ENCODE results near the gene CBLN2. TPM values are rescaled to one million over a fixed set of nuclear protein-coding genes. Genes with fewer than 3 reads are reported as not detected.

The CBLN2 gene
- total and polyA plus RNA-seq, 2 donors (not counting 1 experiment from before 2014, with no cell fraction given): not detected

DNA sequence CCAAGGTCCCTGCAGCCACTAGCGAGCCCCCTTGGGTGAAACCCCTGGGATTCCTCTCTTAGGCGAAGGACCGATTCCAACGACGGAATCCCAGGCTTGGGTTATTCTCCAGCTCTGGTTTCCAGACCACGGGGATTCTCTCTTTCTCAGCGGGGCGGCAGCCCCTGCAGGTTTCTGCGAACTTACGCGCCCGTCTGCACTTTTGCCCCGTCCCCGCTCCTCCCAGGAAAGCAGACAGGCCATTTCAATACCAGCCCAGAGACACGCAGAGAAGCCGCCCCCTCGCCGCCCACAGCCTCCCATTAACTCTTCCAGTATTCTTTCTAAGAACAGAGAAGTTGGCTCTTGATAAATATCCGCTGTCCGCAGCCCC, 1.2 kb downstream of the CBLN2 start:
- Histone ChIP-seq H3K27me3 (ENCODE audit: control insufficient read depth, insufficient read depth, low read length) (peaks cover 6% of the 10 kb centered on the region), H4K20me1 (ENCODE audit: control insufficient read depth, extremely low read depth, insufficient read depth, low read length) (no peaks in the 10 kb centered on the region), H2AFZ (ENCODE audit: low read length) (no peak overlapping the region), H3K79me2 (ENCODE audit: control insufficient read depth, insufficient read depth, low read length) (no peaks in the 10 kb centered on the region), H3K4me2 (ENCODE audit: extremely low read depth, insufficient read depth, low read length) (no peak overlapping the region), H3K4me3 (replicated peaks in 1 of 4; ENCODE audit: control extremely low read depth in 1 of 4, insufficient read depth in 1 of 4, low read depth in 3 of 4, low read length in 4 of 4) (no peak overlapping the region), H3K36me3 (ENCODE audit: control insufficient read depth, insufficient read depth, low read length) (no peaks in the 10 kb centered on the region), H3K9me3 (ENCODE audit: control insufficient read depth, insufficient read depth, low read depth, low read length) (no peaks in the 10 kb centered on the region), H3K4me1 (ENCODE audit: control insufficient read depth, extremely low read depth, insufficient read depth, low read length) (no peaks in the 10 kb centered on the region), H3K27ac (ENCODE audit: insufficient read depth, low read length) (no peak overlapping the region), H3K9ac (ENCODE audit: insufficient read depth, low read length) (no peak overlapping the region)
- no peak for TF ChIP-seq EZH2 (IDR thresholded peaks at IDR 0.05; ENCODE audit: low read length, missing control alignments)
- no peak for TF ChIP-seq CTCF (conservative IDR thresholded peaks at IDR 0.05 in 1 of 2, IDR thresholded peaks at IDR 0.05 in 1 of 2; ENCODE audit: low read depth in 1 of 2, low read length in 2 of 2)
- no peak for DNase-seq (ENCODE audit: low read depth in 2 of 2)

- no peak for TF ChIP-seq CTCF (conservative IDR thresholded peaks at IDR 0.05 in 1 of 2, IDR thresholded peaks at IDR 0.05 in 1 of 2; ENCODE audit: low read depth in 1 of 2, low read length in 2 of 2)
- TF ChIP-seq EZH2 (IDR thresholded peaks at IDR 0.05; ENCODE audit: low read length, missing control alignments): no peak
- Histone ChIP-seq H4K20me1 (ENCODE audit: control insufficient read depth, extremely low read depth, insufficient read depth, low read length) (no peaks in the 10 kb centered on the region), H3K4me3 (replicated peaks in 1 of 4; ENCODE audit: control extremely low read depth in 1 of 4, insufficient read depth in 1 of 4, low read depth in 3 of 4, low read length in 4 of 4) (no peak overlapping the region), H3K9me3 (ENCODE audit: control insufficient read depth, insufficient read depth, low read depth, low read length) (no peaks in the 10 kb centered on the region), H3K79me2 (ENCODE audit: control insufficient read depth, insufficient read depth, low read length) (no peaks in the 10 kb centered on the region), H3K27ac (ENCODE audit: insufficient read depth, low read length) (no peak overlapping the region), H3K36me3 (ENCODE audit: control insufficient read depth, insufficient read depth, low read length) (no peaks in the 10 kb centered on the region), H3K27me3 (ENCODE audit: control insufficient read depth, insufficient read depth, low read length) (peaks cover 6% of the 10 kb centered on the region), H3K9ac (ENCODE audit: insufficient read depth, low read length) (no peak overlapping the region), H3K4me1 (ENCODE audit: control insufficient read depth, extremely low read depth, insufficient read depth, low read length) (no peaks in the 10 kb centered on the region), H3K4me2 (ENCODE audit: extremely low read depth, insufficient read depth, low read length) (no peak overlapping the region), H2AFZ (ENCODE audit: low read length) (no peak overlapping the region)
- DNase-seq (ENCODE audit: low read depth in 2 of 2): no peak
Observed at GRCh38 chr18:72542342-72542741, 1.8 kb downstream of the CBLN2 start.

DNA sequence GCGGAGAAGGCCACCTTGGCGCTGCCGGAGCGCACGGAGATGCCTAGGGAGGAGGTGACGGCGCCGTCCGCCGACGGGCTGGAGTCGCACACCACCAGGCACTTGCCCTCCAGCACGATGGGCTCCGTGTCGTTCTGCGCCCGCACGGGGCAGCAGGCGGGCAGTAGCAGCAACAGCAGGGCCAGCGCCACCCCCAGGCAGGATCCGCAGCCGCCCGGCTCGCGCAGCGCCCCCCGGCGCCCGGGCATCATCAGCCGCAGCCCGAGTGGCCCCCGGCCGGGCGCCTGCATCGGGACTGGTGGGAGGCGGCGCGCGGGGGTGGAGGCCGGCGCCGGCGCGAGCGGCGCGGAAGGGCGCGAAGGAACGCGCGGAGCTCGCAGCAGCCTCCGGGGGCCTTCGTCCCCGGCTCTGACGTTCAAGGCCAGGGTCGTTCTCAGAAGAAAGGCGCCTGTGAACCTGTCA, 2.2 kb downstream of the CBLN2 start:
- Histone ChIP-seq H3K36me3 (ENCODE audit: control insufficient read depth, insufficient read depth, low read length) (no peaks in the 10 kb centered on the region), H3K4me3 (replicated peaks in 1 of 4; ENCODE audit: control extremely low read depth in 1 of 4, insufficient read depth in 1 of 4, low read depth in 3 of 4, low read length in 4 of 4) (no peak overlapping the region), H3K27ac (ENCODE audit: insufficient read depth, low read length) (no peak overlapping the region), H3K4me2 (ENCODE audit: extremely low read depth, insufficient read depth, low read length) (no peak overlapping the region), H3K4me1 (ENCODE audit: control insufficient read depth, extremely low read depth, insufficient read depth, low read length) (no peaks in the 10 kb centered on the region), H3K79me2 (ENCODE audit: control insufficient read depth, insufficient read depth, low read length) (no peaks in the 10 kb centered on the region), H4K20me1 (ENCODE audit: control insufficient read depth, extremely low read depth, insufficient read depth, low read length) (no peaks in the 10 kb centered on the region), H2AFZ (ENCODE audit: low read length) (no peak overlapping the region), H3K9ac (ENCODE audit: insufficient read depth, low read length) (no peak overlapping the region), H3K27me3 (ENCODE audit: control insufficient read depth, insufficient read depth, low read length) (peaks cover 6% of the 10 kb centered on the region), H3K9me3 (ENCODE audit: control insufficient read depth, insufficient read depth, low read depth, low read length) (no peaks in the 10 kb centered on the region)
- DNase-seq (ENCODE audit: low read depth in 2 of 2): no peak
- TF ChIP-seq CTCF (conservative IDR thresholded peaks at IDR 0.05 in 1 of 2, IDR thresholded peaks at IDR 0.05 in 1 of 2; ENCODE audit: low read depth in 1 of 2, low read length in 2 of 2) (no peak), EZH2 (IDR thresholded peaks at IDR 0.05; ENCODE audit: low read length, missing control alignments) (peak; percentile 36)
